HepG2 (cell line): ENCODE measurements around the gene JAGN1. TPM values are rescaled to one million over a fixed set of nuclear protein-coding genes. Genes with fewer than 3 reads are reported as not detected.

ENCODE experiments used
- ARNTL ChIP-seq: sonication (generic); formaldehyde crosslinking; IDR thresholded peaks from 2 replicates; pipeline ENCODE4 v1.4.0; 2020; ENCODE audit warnings: mild to moderate bottlenecking, missing genetic modification reagents
- BHLHE40 ChIP-seq: IDR thresholded peaks from 2 replicates; pipeline ENCODE4 v1.6.1; 2011; ENCODE audit warnings: low read length, improper control_type of control experiment
- IKZF5 ChIP-seq: IDR thresholded peaks from 2 replicates; pipeline ENCODE4 v1.6.1; 2018; ENCODE audit warnings: missing genetic modification reagents, mild to moderate bottlenecking, missing compliant biosample characterization
- NFKBIZ ChIP-seq: IDR thresholded peaks from 2 replicates; pipeline ENCODE4 v1.6.1; 2018; ENCODE audit warnings: missing genetic modification reagents, missing compliant biosample characterization
- RBFOX2 ChIP-seq: fragments of 200-400 bp; formaldehyde crosslinking; IDR thresholded peaks from 2 replicates; pipeline ENCODE4 v1.6.1; 2017; ENCODE audit warnings: low read depth, mild to moderate bottlenecking, low read length
- RCOR2 ChIP-seq: IDR thresholded peaks from 2 replicates; pipeline ENCODE4 v1.6.1; 2016; ENCODE audit warnings: missing biosample characterization, missing genetic modification reagents
- REPIN1 ChIP-seq: sonication (generic); formaldehyde crosslinking; IDR thresholded peaks from 2 replicates; pipeline ENCODE4 v1.8.0; 2022; ENCODE audit warnings: missing genetic modification reagents, low read depth, mild to moderate bottlenecking, borderline replicate concordance
- SIN3B ChIP-seq: fragments of 150-350 bp; IDR thresholded peaks from 2 replicates; pipeline ENCODE4 v1.6.1; 2014; ENCODE audit warnings: low read length
- TBL1XR1 ChIP-seq: fragments of 150-350 bp; IDR thresholded peaks from 2 replicates; pipeline ENCODE4 v1.6.1; 2014; ENCODE audit warnings: borderline replicate concordance, low read length; ENCODE audit not compliant: partially characterized antibody
- ZBTB3 ChIP-seq: sonication (generic); formaldehyde crosslinking; IDR thresholded peaks from 2 replicates; pipeline ENCODE4 v1.4.0; 2020; ENCODE audit warnings: low read depth, mild to moderate bottlenecking, moderate library complexity, missing genetic modification reagents, borderline replicate concordance
- ZNF232 ChIP-seq: sonication (generic); formaldehyde crosslinking; IDR thresholded peaks from 2 replicates; pipeline ENCODE4 v1.4.0; 2020; ENCODE audit warnings: missing genetic modification reagents, borderline replicate concordance
- ZNF24 ChIP-seq: fragments of 450-650 bp; IDR thresholded peaks from 2 replicates; pipeline ENCODE4 v1.6.1; 2017; ENCODE audit warnings: antibody characterized with exemption, mild to moderate bottlenecking
- ZNF318 ChIP-seq: sonication (generic); formaldehyde crosslinking; IDR thresholded peaks from 2 replicates; pipeline ENCODE4 v1.4.0; 2020; ENCODE audit warnings: mild to moderate bottlenecking, missing genetic modification reagents
- ZNF512 ChIP-seq: sonication (generic); formaldehyde crosslinking; IDR thresholded peaks from 2 replicates; pipeline ENCODE4 v1.4.0; 2020; ENCODE audit warnings: mild to moderate bottlenecking, missing genetic modification reagents
- ZNF678 ChIP-seq: sonication (generic); formaldehyde crosslinking; IDR thresholded peaks from 2 replicates; pipeline ENCODE4 v1.4.0; 2020; ENCODE audit warnings: mild to moderate bottlenecking, missing genetic modification reagents
- ZNF749 ChIP-seq: sonication (generic); formaldehyde crosslinking; IDR thresholded peaks from 2 replicates; pipeline ENCODE4 v1.8.0; 2022; ENCODE audit warnings: mild to moderate bottlenecking, missing genetic modification reagents, moderate library complexity, borderline replicate concordance
- polyA plus RNA-seq, 8 experiments: library from polyadenylated mRNA; depleted of rRNA in 3 of 8; stranded (reverse) in 7 of 8; unstranded in 1 of 8; fragments of >200 nt; fragmentation: Illumina TruSeq in 4 of 8; extraction: Trizol in 4 of 8; gene quantifications; 2 replicates each; pipeline versions ENCODE4 v1.2.1 to v1.2.3, GENCODE V29; 2011 to 2016; ENCODE audit warnings: low read depth in 4 of 8, missing spikeins in 1 of 8, mixed read lengths in 1 of 8; ENCODE audit not compliant: insufficient read depth in 1 of 8
- total RNA-seq, 5 experiments: library from RNA; depleted of rRNA; stranded (reverse); fragments of >200 nt; fragmentation: Illumina TruSeq; extraction: Trizol; gene quantifications; 2 replicates each; pipeline ENCODE4 v1.2.3, GENCODE V29; 2016; ENCODE audit warnings: low read depth in 1 of 5

JAGN1 gene
- total and polyA plus RNA-seq, 2 of the 13 experiments (the other 11 are each of a cell fraction or from before 2014, with no cell fraction given) = 49.9 to 50.9 TPM

- TF ChIP-seq ZNF318 (CRISPR knock-in tag) (no peak), BHLHE40 (no peak), TBL1XR1 (no peak), NFKBIZ (0 out of 2 replicates have a peak, but pooled peaks have one; percentile 64), ZBTB3 (0 out of 2 replicates have a peak, but pooled peaks have one; percentile 43), RBFOX2 (peak; percentile 99), ZNF24 (no peak), IKZF5 (CRISPR knock-in tag) (peak; percentile 34; the same call in 1 of the 2 replicates), REPIN1 (CRISPR knock-in tag) (peak; percentile 57; the same call in 1 of the 2 replicates), SIN3B (no peak), ZNF749 (CRISPR knock-in tag) (peak; percentile 51; the same call in 1 of the 2 replicates), ZNF232 (CRISPR knock-in tag) (peak; percentile 66), ZNF512 (CRISPR knock-in tag) (no peak), ARNTL (peak; percentile 37; the same call in 1 of the 2 replicates), ZNF678 (no peak), RCOR2 (CRISPR knock-in tag) (0 out of 2 replicates have a peak, but pooled peaks have one; percentile 36)
These were observed at the start of gene JAGN1 (continued) for GRCh38 chr3:9890249-9891071.
